H1 (cell line): Measurements from ENCODE around the gene CORO2B. TPM values are rescaled to one million over a fixed set of nuclear protein-coding genes. Genes with fewer than 3 reads are reported as not detected.

ENCODE experiments used
- BCL11A ChIP-seq, 2 experiments: IDR thresholded peaks; one replicate each; pipeline ENCODE4 v1.6.1; 2011; ENCODE audit warnings: low read depth in 2 of 2, low read length in 2 of 2, mild to moderate bottlenecking in 2 of 2
- CHD2 ChIP-seq: IDR thresholded peaks from 2 replicates; pipeline ENCODE4 v1.6.1; 2012; ENCODE audit warnings: low read length, improper control_type of control experiment
- CREB1 ChIP-seq: IDR thresholded peaks from 2 replicates; pipeline ENCODE4 v1.6.1; 2012; ENCODE audit warnings: inconsistent platforms
- PHF8 ChIP-seq: fragments of 200-600 bp; sonication (generic); conservative IDR thresholded peaks from 2 replicates; pipeline ENCODE4 v1.7.1; 2012; ENCODE audit warnings: low read depth, mild to moderate bottlenecking, inconsistent platforms, low read length, moderate library complexity
- RAD21 ChIP-seq, 2 experiments: IDR thresholded peaks in 1 of 2; conservative IDR thresholded peaks in 1 of 2; 2 replicates each; pipeline ENCODE4 v1.6.1; 2011; ENCODE audit warnings: low read depth in 2 of 2, low read length in 2 of 2, improper control_type of control experiment in 1 of 2, inconsistent platforms in 1 of 2, mild to moderate bottlenecking in 1 of 2, moderate library complexity in 1 of 2
- RBBP5 ChIP-seq: IDR thresholded peaks from 2 replicates; pipeline ENCODE4 v1.7.1; 2012; ENCODE audit warnings: low read depth, mild to moderate bottlenecking, inconsistent platforms, low read length, moderate library complexity, borderline replicate concordance
- polyA plus RNA-seq, 7 experiments: library from polyadenylated mRNA; depleted of rRNA in 3 of 7; stranded (reverse) in 5 of 7; unstranded in 2 of 7; fragments of >200 nt in 5 of 7; fragments of 200-250 nt in 2 of 7; gene quantifications; 1 replicate in 5 of 7; 2 replicates in 1 of 7; 4 replicates in 1 of 7; pipeline versions ENCODE4 v1.2.1 to v1.2.3, GENCODE V29; 2011 to 2013; ENCODE audit warnings: missing spikeins in 2 of 7, mixed read lengths in 2 of 7
- total RNA-seq: library from RNA; stranded (reverse); fragmentation: NEBNext Ultra II Directional; extraction: Animal tissue kit (Norgen Biotek cat#: 25700); gene quantifications from 2 replicates; pipeline ENCODE4 v1.2.1, GENCODE V29; 2021

The CORO2B gene
- total and polyA plus RNA-seq, 2 of the 8 experiments (the other 6 are each of a cell fraction or from before 2014, with no cell fraction given), result 3.4 to 6.7 TPM

DNA sequence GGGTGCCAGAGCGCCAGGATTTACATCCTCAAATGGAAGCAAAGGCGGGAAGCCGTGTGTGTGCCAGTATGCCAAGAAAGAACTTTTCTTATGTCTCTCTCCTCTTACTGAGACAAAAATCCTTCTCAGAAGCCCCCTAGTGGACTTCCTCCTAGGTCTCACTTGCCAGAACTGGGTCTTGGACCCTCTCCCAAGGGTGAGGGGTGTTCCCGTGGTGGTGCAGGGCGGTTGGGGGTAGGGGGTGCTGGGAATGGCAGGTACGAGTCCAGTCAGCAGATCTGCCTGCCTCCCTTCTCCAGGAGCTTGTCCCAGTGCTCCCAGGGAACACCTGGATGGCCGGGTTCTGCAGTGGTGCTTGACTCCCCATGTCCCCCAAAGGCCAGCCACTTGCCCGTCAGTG is 52.0 kb downstream of the CORO2B start (continued):
- TF ChIP-seq RAD21 (IDR thresholded peaks at IDR 0.05 in 1 of 2, conservative IDR thresholded peaks at IDR 0.05 in 1 of 2; ENCODE audit: low read depth in 2 of 2, low read length in 2 of 2) (peak in 1 of 2 experiments; percentile 25; a peak in 1 of 4 replicates), CHD2 (no peak), CREB1 (no peak), PHF8 (no peak), RBBP5 (no peak), BCL11A (IDR thresholded peaks at IDR 0.05; ENCODE audit: low read depth in 2 of 2, low read length in 2 of 2) (no peak)
- TF ChIP-seq, all 59 proteins: peak for 2
